Measurements from ENCODE around the gene LPP. TPM values are rescaled to one million over a fixed set of nuclear protein-coding genes. Genes with fewer than 3 reads are reported as not detected.

The LPP gene
- total and polyA plus RNA-seq, 5 donors, result 14.5 to 205 (median 159) TPM

- H3K27me3 ChIP-seq (ENCODE audit: control insufficient read depth, insufficient read depth), result no peaks in the 10 kb centered on the region
- DNase-seq (no peak), ATAC-seq (no peak)
- H3K27ac ChIP-seq (ENCODE audit: low read length), result no peak overlapping the region
- 89% methylated on average over 5 of the region's 5 CpGs for WGBS
- no peaks in the 10 kb centered on the region for H3K4me1 ChIP-seq (ENCODE audit: control insufficient read depth, insufficient read depth, low read length)
- intact Hi-C loops (cut with DNase I), result no loop called here
- H3K4me3 ChIP-seq (ENCODE audit: low read length), result no peak overlapping the region
- no peaks in the 10 kb centered on the region for H3K9me3 ChIP-seq (ENCODE audit: control insufficient read depth, low read length)
These were observed 754.3 kb downstream of the LPP start for GRCh38 chr3:188908002-188908850.

- H3K4me1 ChIP-seq (ENCODE audit: control insufficient read depth, insufficient read depth, low read length), result no peaks in the 10 kb centered on the region
- ATAC-seq (no peak), DNase-seq (no peak)
- intact Hi-C loops (cut with DNase I), result no loop called here
- no peaks in the 10 kb centered on the region for H3K9me3 ChIP-seq (ENCODE audit: control insufficient read depth, low read length)
- no peak overlapping the region for H3K4me3 ChIP-seq (ENCODE audit: low read length)
- H3K27me3 ChIP-seq (ENCODE audit: control insufficient read depth, insufficient read depth), result no peaks in the 10 kb centered on the region
- no peak overlapping the region for H3K27ac ChIP-seq (ENCODE audit: low read length)
- WGBS, result 69% methylated on average over 8 of the region's 8 CpGs
These were observed 757.3 kb downstream of the LPP start for GRCh38 chr3:188911026-188911850.

GRCh38 chr3:188913084-188913483, 759.1 kb downstream of the LPP start:
- whole genome bisulfite sequencing, result 97% methylated on average over 2 of the region's 2 CpGs
- H3K4me1 ChIP-seq (ENCODE audit: control insufficient read depth, insufficient read depth, low read length), result no peaks in the 10 kb centered on the region
- ATAC-seq (no peak), DNase-seq (no peak)
- no peaks in the 10 kb centered on the region for H3K9me3 ChIP-seq (ENCODE audit: control insufficient read depth, low read length)
- intact Hi-C loops (cut with DNase I), result no loop called here
- no peak overlapping the region for H3K4me3 ChIP-seq (ENCODE audit: low read length)
- H3K27me3 ChIP-seq (ENCODE audit: control insufficient read depth, insufficient read depth), result no peaks in the 10 kb centered on the region
- no peak overlapping the region for H3K27ac ChIP-seq (ENCODE audit: low read length)

GRCh38 chr3:188914552-188914951, 760.6 kb downstream of the LPP start:
- H3K9me3 ChIP-seq (ENCODE audit: control insufficient read depth, low read length), result no peaks in the 10 kb centered on the region
- WGBS, result 47% methylated on average over 2 of the region's 2 CpGs
- no peaks in the 10 kb centered on the region for H3K27me3 ChIP-seq (ENCODE audit: control insufficient read depth, insufficient read depth)
- no peak overlapping the region for H3K4me3 ChIP-seq (ENCODE audit: low read length)
- ATAC-seq (peak; percentile 40 to 49), DNase-seq (no peak)
- no peak overlapping the region for H3K27ac ChIP-seq (ENCODE audit: low read length)
- intact Hi-C loops (cut with DNase I), result no loop called here
- H3K4me1 ChIP-seq (ENCODE audit: control insufficient read depth, insufficient read depth, low read length), result no peaks in the 10 kb centered on the region

GRCh38 chr3:188915127-188915526, 761.2 kb downstream of the LPP start:
- DNase-seq, result no peak
- ATAC-seq, result peak in 1 of 2 donors; percentile 65
- intact Hi-C loops (cut with DNase I), result no loop called here
- 48% methylated on average over 1 of the region's 1 CpG for WGBS
- Histone ChIP-seq H3K4me3 (ENCODE audit: low read length) (no peak overlapping the region), H3K27ac (ENCODE audit: low read length) (no peak overlapping the region), H3K4me1 (ENCODE audit: control insufficient read depth, insufficient read depth, low read length) (no peaks in the 10 kb centered on the region), H3K9me3 (ENCODE audit: control insufficient read depth, low read length) (no peaks in the 10 kb centered on the region), H3K27me3 (ENCODE audit: control insufficient read depth, insufficient read depth) (no peaks in the 10 kb centered on the region)

- Histone ChIP-seq H3K4me3 (ENCODE audit: low read length) (no peak overlapping the region), H3K4me1 (ENCODE audit: control insufficient read depth, insufficient read depth, low read length) (no peaks in the 10 kb centered on the region), H3K9me3 (ENCODE audit: control insufficient read depth, low read length) (no peaks in the 10 kb centered on the region), H3K27me3 (ENCODE audit: control insufficient read depth, insufficient read depth) (no peaks in the 10 kb centered on the region), H3K27ac (ENCODE audit: low read length) (no peak overlapping the region)
- intact Hi-C loops (cut with DNase I), result no loop called here
- ATAC-seq (peak; percentile 24 to 82), DNase-seq (no peak)
These were observed 763.0 kb downstream of the LPP start for GRCh38 chr3:188916934-188917401.

- no peaks in the 10 kb centered on the region for H3K27me3 ChIP-seq (ENCODE audit: control insufficient read depth, insufficient read depth)
- ATAC-seq (no peak), DNase-seq (no peak)
- H3K9me3 ChIP-seq (ENCODE audit: control insufficient read depth, low read length), result no peaks in the 10 kb centered on the region
- no peaks in the 10 kb centered on the region for H3K4me1 ChIP-seq (ENCODE audit: control insufficient read depth, insufficient read depth, low read length)
- intact Hi-C loops (cut with DNase I), result no loop called here
- no peak overlapping the region for H3K27ac ChIP-seq (ENCODE audit: low read length)
- WGBS, result 78% methylated on average over 2 of the region's 2 CpGs
- H3K4me3 ChIP-seq (ENCODE audit: low read length), result no peak overlapping the region
These were observed 764.1 kb downstream of the LPP start for GRCh38 chr3:188918093-188918492.

GRCh38 chr3:188923671-188924070, 769.7 kb downstream of the LPP start:
- ATAC-seq, result no peak
- intact Hi-C loops (cut with DNase I), result no loop called here
- H3K27me3 ChIP-seq (ENCODE audit: control insufficient read depth, insufficient read depth), result no peaks in the 10 kb centered on the region
- 97% methylated on average over 2 of the region's 2 CpGs for WGBS
- H3K9me3 ChIP-seq (ENCODE audit: control insufficient read depth, low read length), result no peaks in the 10 kb centered on the region
- H3K27ac ChIP-seq (ENCODE audit: low read length), result no peak overlapping the region
- peaks cover 4% of the 10 kb centered on the region for H3K4me1 ChIP-seq (ENCODE audit: control insufficient read depth, insufficient read depth, low read length)
- no peak for DNase-seq
- no peak overlapping the region for H3K4me3 ChIP-seq (ENCODE audit: low read length)

GRCh38 chr3:188925376-188925775, 771.4 kb downstream of the LPP start:
- DNase-seq, result no peak
- Histone ChIP-seq H3K27ac (ENCODE audit: low read length) (no peak overlapping the region), H3K4me3 (ENCODE audit: low read length) (no peak overlapping the region), H3K9me3 (ENCODE audit: control insufficient read depth, low read length) (no peaks in the 10 kb centered on the region), H3K27me3 (ENCODE audit: control insufficient read depth, insufficient read depth) (no peaks in the 10 kb centered on the region), H3K4me1 (ENCODE audit: control insufficient read depth, insufficient read depth, low read length) (peaks cover 4% of the 10 kb centered on the region)
- 89% methylated on average over 12 of the region's 12 CpGs for WGBS
- ATAC-seq, result no peak
- intact Hi-C loops (cut with DNase I), result no loop called here

- H3K4me3 ChIP-seq (ENCODE audit: low read length), result no peak overlapping the region
- no peaks in the 10 kb centered on the region for H3K27me3 ChIP-seq (ENCODE audit: control insufficient read depth, insufficient read depth)
- H3K27ac ChIP-seq (ENCODE audit: low read length), result no peak overlapping the region
- no peak for ATAC-seq
- intact Hi-C loops (cut with DNase I), result no loop called here
- peaks cover 4% of the 10 kb centered on the region for H3K4me1 ChIP-seq (ENCODE audit: control insufficient read depth, insufficient read depth, low read length)
- no peak for DNase-seq
- H3K9me3 ChIP-seq (ENCODE audit: control insufficient read depth, low read length), result no peaks in the 10 kb centered on the region
- 82% methylated on average over 4 of the region's 4 CpGs for WGBS
These were observed 772.2 kb downstream of the LPP start for GRCh38 chr3:188926111-188926510.
